Left cardiac atrium (tissue), 4 donors: ENCODE measurements around the gene IL9R. TPM values are rescaled to one million over a fixed set of nuclear protein-coding genes. Genes with fewer than 3 reads are reported as not detected.
A peak's percentile ranks its signal among the peaks of the same experiment; 100 is the strongest.
"Not testable (repeated sequence)": the region's sequence is repeated elsewhere in the genome, so short reads cannot be mapped to it uniquely, and the experiment has no call there.

Source experiments
- ATAC-seq, 2 donors: fragments of 200-7000 bp; cut with Tn5 transposase; one replicate each; pipeline ENCODE4 v1.9.1; 2020; ENCODE audit warnings: mild to moderate bottlenecking in 2 of 2, moderate library complexity in 2 of 2
- DNase-seq: peaks from one replicate; pipeline ENCODE4 v3.0.0-alpha.2; 2020
- intact Hi-C, 2 donors: fragments of 100-400 bp; cut with DNase I; formaldehyde crosslinking; loops; one replicate each; pipeline versions ENCODE4 v1.14.1 to v1.15.1; 2022 to 2023
- total RNA-seq, 2 donors: library from RNA; stranded (reverse); fragmentation: NEBNext Ultra II Directional; extraction: Animal tissue kit (Norgen Biotek cat#: 25700); gene quantifications; one replicate each; pipeline ENCODE4 v1.2.1, GENCODE V29; 2021
- donor health status: DM: no; HTN: yes; CAD: no.
- donor health status: DM: no; HTN: yes; CAD: no; lungs with severe emphysema.
- donor health status: DM: yes; HTN: yes; CAD: no.
- donor health status: Dilated cardiomyopathy.

IL9R gene
- total RNA-seq, 2 donors from 2014 or later, result not detected

DNA sequence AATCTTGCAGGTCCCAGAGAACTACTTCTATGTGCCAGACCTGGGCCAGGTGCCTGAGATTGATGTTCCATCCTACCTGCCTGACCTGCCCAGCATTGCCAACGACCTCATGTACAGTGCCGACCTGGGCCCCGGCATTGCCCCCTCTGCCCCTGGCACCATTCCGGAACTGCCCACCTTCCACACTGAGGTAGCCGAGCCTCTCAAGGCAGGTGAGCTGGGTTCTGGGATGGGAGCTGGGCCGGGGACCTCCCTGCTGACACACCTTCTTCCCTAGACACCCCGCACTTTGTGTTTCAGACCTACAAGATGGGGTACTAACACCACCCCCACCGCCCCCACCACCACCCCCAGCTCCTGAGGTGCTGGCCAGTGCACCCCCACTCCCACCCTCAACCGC, 25.5 kb downstream of the IL9R start:
- ATAC-seq, DNase-seq, intact Hi-C loops: not testable (repeated sequence)

DNA sequence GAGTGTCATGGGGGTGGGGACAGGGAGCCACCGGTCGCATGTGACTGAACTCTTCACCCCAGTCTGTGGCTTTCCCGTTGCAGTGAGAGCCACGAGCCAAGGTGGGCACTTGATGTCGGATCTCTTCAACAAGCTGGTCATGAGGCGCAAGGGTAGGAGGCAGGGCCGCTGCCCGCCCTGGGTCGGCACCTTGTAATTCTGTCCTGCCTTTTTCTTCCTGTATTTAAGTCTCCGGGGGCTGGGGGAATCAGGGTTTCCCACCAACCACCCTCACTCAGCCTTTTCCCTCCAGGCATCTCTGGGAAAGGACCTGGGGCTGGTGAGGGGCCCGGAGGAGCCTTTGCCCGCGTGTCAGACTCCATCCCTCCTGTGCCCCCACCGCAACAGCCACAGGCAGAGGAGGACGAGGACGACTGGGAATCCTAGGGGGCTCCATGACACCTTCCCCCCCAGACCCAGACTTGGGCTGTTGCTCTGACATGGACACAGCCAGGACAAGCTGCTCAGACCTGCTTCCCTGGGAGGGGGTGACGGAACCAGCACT, 27.5 kb downstream of the IL9R start:
- intact Hi-C loops, DNase-seq, ATAC-seq: not testable (repeated sequence)

DNA sequence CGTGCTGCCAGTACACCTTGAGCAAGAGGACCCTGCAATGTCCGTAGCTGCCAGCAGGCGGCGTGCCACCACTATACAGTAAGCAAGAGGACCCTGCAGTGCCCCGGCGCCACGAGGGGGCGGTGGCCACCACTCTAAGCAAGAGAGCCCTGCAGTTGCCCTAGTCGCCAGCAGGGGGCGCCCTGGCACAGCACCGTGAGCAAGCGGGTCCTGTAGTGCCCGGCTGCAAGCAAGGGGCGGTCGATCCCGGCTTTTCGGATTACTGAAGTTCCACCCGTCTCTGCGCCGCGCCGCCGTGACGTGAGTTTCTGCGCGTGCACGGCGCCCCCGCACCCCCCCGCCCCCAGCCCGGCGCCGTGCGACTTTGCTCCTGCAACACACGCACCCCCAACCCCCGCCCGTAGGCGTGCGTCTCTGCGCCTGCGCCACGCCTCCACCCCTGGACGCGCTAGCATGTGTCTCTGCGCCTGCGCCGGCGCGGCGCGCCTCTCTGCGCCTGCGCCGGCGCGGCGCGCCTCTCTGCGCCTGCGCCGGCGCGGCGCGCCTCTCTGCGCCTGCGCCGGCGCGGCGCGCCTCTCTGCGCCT, 31.2 kb downstream of the IL9R start:
- ATAC-seq, DNase-seq, intact Hi-C loops: not testable (repeated sequence)

DNA sequence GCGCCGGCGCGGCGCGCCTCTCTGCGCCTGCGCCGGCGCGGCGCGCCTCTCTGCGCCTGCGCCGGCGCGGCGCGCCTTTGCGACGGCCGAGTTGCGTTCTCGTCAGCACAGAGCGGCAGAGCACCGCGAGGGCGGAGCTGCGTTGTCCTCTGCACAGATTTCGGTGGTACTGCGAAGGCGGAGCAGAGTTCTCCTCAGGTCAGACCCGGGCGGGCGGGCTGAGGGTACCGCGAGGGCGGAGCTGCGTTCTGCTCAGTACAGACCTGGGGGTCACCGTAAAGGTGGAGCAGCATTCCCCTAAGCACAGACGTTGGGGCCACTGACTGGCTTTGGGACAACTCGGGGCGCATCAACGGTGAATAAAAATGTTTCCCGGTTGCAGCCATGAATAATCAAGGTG, 31.8 kb downstream of the IL9R start:
- DNase-seq, intact Hi-C loops: not testable (repeated sequence)
- peak in 1 of 2 donors; percentile 16 for ATAC-seq

DNA sequence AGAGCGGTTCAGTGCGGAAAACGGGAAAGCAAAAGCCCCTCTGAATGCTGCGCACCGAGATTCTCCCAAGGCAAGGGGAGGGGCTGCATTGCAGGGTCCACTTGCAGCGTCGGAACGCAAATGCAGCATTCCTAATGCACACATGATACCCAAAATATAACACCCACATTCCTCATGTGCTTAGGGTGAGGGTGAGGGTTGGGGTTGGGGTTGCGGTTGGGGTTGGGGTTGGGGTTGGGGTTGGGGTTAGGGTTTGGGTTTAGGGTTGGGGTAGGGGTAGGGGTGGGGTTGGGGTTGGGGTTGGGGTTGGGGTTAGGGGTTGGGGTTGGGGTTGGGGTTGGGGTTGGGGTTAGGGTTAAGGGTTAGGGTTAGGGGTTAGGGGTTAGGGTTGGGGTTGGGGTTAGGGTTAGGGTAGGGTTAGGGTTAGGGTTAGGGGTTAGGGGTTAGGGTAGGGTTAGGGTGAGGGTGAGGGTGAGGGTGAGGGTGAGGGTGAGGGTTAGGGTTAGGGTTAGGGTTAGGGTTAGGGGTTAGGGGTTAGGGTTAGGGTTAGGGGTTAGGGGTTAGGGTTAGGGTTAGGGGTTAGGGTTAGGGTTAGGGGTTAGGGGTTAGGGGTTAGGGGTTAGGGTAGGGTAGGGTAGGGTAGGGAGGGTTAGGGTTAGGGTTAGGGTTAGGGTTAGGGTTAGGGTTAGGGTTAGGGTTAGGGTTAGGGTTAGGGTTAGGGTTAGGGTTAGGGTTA, 32.4 kb downstream of the IL9R start:
- intact Hi-C loops, DNase-seq: not testable (repeated sequence)
- peak in 1 of 2 donors; percentile 81 for ATAC-seq

DNA sequence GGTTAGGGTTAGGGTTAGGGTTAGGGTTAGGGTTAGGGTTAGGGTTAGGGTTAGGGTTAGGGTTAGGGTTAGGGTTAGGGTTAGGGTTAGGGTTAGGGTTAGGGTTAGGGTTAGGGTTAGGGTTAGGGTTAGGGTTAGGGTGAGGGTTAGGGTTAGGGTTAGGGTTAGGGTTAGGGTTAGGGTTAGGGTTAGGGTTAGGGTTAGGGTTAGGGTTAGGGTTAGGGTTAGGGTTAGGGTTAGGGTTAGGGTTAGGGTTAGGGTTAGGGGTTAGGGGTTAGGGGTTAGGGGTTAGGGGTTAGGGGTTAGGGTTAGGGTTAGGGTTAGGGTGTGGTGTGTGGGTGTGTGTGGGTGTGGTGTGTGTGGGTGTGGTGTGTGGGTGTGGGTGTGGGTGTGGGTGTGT, 33.0 kb downstream of the IL9R start:
- ATAC-seq, DNase-seq, intact Hi-C loops: not testable (repeated sequence)

Other genes with a start within 250 kb of the IL9R start
- gene VAMP7, start 116.4 kb upstream of the IL9R start, total RNA-seq, result 10 to 100 TPM; 20.9 to 22.8 TPM